Activated CD4-positive, CD25-positive, alpha-beta regulatory T cell treated with anti-CD3 and anti-CD28 coated beads, Interleukin-2, amount 50 U/mL, for 16 hours (primary cell): ENCODE results near the gene SEC14L3.

Experiments used
- DNase-seq: peaks from one replicate; pipeline ENCODE4 v3.0.0-alpha.2; 2020; ENCODE audit warnings: low read depth, low spot score

The SEC14L3 gene

DNA sequence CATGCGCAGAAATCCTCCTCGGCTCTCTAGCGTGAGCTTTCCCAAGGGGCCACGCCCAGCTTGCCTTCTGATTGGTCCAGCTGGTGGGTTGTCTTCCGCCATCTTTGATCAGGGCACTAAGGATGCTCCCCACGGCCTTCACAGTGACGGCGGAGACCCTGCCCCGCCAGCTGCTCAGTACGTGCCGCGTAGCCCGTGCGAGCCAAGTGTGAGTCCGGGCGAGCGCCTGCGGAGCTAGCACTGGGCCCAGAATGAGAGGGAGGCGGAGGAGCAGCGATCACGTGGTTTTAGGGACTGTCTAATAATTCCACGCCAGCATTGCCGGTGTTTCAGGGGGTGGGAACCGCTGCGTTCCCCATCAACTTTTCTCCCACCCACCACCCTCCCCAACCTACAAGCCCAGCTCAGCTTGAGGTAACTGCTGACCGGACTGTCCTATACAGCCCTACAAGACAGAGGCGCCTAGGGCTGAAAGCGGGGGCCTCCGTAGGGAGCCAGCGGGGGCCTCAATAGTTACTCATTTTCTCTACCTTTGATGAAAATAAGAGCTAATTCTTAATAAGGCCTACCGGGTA is 47.8 kb downstream of the SEC14L3 start:
- DNase-seq = peak; percentile 95

DNA sequence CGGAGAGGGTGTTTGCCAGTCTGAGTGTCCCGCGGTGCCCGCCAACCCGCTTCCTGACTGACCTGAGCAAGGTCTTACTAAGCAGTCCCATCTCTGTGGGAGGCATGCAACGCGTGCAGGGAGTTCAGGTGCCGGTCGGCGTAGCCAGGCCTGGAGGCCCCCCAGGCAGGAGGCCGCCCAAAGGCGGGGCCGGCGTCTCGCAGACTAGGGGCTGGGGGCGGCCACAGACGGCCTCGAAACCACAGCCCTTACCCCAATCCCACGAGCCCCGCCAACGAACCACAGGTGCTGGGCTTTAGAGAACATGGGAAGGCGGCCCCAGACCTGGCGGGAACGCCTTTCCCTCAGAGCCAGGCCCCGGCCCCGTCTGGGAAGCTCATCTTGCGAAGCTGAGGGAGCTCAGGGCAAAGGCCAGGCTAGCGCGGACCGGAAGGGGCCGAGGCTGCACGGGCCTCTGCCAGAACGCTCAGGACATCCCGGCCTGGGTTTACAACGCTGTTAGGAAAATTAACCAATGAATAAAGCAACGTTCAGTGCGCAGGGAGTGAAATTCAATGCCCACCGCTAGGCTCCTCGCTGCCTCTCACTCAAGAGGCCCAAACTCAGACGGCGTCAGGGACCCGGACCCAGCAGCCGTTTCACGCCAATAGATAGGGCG is 48.4 kb downstream of the SEC14L3 start:
- no peak for DNase-seq

DNA sequence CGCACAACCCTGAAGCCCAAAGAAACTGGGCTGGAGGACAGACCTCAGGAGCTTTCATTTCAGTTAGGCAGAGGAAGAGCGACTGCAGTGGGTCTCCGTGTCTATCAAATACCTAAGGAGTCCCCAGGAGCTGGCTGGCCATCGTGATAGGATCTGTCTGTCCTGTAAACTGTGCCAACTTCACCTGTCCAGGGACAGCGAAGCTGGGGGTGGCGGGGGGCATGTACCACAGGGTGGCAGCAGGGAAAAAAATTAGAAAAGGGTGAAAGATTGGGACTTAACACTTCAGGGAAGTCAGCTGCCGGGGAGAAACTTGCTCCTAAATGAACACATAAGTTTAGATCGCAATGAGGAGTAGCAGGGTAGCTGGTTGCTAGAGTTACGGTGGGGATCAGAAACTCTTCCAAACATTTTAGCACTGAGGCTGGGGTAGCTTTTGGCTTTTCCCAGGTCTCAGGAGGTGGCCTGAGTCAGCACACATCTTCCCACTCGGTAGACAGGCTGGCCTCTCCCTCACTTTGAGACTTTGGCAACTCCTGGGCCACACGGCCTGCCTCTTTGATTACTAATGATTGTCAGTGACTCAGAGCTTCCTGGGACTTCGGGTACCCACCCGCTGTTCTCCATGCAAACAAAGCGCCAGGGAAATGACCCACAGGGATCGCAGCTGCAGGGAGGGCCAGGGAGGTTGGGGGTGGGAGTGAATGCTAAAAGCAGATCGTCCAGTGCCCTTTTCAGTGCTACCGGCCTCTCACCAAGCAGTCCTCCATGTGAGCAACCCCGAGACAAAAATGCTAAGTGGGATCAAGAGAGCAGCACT is 49.1 kb downstream of the SEC14L3 start:
- no peak for DNase-seq

DNA sequence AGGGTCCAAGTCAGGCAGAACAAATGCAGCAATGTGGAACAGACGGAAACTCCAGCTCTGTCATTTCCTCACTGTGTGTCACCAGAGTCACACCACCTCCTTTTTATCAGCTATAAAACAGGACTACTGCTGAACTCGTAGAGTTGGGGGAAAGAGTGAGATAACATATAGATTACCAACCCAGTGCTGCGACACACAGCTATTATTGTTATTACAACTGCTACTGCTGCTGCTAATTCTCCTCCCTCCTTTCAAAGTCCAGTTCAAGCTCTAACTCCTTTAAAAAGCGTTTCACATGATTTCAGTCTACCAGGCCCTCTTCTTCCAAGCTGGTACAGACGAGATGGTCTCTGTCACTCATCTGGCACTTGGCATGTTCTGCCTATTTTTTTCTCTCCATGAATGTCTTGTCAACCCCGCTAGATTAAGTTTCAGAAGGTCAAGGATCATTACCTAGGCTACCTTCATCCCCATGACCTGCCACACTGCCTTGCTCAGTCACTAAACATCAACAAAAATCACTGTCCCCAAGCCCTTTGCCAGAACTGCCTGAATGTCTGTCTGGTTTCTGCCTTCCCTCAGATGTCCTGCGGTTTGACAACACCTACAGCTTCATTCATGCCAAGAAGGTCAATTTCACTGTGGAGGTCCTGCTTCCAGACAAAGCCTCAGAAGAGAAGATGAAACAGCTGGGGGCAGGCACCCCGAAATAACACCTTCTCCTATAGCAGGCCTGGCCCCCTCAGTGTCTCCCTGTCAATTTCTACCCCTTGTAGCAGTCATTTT is 49.9 kb downstream of the SEC14L3 start:
- no peak for DNase-seq

DNA sequence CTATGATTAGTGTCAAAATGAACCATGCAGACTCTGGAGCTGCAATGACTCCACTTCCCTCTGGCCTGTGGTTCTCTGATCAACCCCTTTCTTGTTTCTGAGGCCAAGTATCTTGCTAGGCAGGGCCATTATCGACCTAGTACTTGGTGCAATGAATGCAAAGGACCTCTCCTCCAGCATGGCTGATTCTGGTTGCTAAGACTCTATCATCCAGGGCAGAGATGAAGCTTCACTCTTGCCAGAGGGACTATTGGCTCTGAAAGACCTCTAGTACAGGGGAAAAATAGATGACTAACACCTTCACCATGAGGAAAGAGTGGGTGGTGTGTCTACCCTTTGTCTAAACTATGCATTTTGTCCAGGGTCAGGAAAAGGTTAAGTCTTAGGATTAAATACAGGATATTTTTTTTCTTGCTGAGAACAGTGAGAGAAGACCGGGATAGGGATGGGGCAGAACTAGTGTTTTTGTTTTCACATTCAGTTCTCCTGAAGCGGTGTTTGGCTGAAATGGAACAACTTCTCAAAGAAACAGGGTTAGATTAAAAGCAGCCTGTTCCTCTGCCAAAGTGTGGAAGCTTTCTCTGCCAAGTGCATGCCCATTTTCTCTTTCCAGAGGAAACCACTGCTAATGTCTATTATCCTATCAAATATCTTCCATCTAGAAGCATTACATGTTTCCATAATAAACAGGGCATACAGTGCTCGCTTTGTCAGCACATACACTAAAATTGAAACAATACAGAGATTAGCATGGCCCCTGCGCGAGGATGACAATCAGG is 51.3 kb downstream of the SEC14L3 start:
- no peak for DNase-seq

DNA sequence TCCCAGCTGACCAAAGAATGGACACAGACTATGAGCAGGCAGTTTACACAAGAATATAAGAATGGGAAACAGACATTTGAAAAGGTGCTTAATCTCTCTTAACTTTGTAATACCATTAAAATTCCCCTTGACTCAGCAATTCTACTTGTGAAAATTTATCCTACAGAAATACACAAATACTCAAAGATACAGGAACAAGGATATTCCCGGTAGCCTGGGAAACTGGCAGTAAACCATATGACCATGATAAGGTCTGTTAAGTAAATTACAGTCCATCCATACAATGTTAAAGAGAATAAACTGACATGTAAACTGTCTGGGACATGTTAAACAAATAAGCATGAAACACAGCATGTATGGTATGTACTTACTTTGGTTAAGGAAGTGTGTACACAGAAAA is 55.0 kb downstream of the SEC14L3 start:
- no peak for DNase-seq

DNA sequence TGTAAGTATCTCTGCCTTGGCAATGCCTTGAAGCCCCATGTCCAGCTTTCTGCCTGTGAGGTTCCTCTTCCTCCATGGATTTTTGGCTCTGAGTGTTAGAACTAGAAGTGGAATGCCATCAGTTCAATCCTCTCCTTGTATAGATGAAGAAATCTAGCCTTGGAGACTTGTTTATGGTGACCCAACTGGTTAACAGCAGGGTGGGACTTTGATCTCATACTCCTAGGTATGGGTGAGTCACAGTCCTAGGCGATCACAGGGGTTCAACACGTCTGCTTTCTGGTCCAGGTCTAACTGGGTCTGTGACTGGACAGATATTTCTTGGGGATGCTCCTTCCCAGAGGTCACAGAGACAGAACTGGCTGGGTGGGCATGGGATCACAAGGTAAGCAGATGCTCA is 55.4 kb downstream of the SEC14L3 start:
- DNase-seq = no peak

DNA sequence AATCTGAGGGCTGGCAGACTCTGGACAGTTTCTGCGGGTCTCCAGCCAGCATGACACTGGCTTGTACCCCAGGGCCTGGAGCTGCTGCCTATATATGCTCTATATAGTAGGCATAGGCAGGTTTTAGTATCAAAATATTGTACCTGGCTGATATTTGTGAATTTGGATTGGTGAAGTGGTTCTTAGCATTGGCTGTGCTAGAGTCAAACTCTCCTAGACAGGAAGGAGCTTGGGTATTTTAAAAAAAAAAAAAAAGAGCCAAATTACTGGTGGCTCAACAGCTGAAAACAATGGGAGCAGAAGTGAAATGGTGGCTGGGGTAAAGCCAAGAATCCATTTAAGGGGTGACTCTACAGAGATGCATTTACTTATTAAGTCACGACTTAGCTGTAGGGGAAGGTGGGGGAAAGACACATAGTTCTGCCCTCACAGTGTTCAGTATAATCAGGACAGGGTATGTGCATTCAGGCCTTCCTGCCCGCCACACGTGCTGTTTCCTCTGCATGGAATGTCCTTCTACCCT is 57.2 kb downstream of the SEC14L3 start:
- DNase-seq = no peak

DNA sequence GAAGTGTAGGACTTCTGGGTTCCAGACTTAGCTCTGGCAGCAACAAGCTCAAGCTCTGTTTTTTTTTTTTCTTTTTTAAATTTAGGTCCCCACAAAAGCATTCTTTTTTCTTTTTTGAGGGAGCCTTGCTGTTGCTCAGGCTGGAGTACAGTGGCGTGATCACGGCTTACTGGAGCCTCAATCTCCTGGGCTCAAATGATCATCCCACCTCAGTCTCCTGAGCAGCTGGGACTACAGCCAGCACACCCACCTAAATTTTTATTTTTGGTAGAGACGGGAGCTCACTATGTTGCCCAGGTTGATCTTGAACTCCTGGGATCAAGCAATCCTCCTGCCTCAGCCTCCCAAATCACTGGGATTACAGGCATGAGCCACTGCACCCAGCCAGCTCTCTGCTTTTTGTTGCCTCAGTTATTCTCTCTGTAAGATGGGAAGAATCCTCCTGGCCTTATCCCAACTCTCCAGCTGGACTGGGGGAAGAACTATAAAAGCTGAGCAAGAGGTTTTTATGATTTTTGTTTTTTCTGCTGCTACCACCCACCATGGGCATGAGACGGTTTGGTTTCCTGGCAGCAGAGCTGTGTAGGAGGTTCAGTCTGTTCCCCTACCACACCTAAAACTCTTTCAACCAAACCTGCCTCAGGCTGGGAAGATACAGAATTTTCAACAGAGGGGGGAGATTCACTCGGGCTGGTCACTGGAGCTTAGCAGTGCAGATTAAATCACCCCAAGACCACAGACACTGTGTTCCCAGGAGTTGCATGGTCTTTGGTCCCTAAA is 57.9 kb downstream of the SEC14L3 start:
- DNase-seq = no peak

DNA sequence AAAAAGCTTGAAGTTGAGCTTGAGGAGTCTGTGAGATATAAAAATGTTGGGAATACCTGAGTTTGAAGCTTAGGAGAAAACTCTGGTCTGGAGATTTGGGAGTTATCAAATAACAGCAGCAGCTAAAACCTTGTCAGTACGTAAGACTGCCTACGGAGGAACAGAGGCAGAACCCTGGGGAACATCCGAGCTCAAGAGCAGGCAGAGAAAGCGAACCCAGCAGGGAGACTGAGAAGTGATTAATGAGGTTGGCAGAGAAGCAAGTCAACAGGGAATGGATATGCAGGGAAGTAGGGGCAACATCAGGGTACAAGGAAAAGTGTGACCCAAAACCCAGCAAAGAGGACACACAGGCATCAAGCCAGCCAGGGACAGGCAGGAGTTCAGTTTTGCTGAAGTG is 58.8 kb downstream of the SEC14L3 start:
- no peak for DNase-seq

DNA sequence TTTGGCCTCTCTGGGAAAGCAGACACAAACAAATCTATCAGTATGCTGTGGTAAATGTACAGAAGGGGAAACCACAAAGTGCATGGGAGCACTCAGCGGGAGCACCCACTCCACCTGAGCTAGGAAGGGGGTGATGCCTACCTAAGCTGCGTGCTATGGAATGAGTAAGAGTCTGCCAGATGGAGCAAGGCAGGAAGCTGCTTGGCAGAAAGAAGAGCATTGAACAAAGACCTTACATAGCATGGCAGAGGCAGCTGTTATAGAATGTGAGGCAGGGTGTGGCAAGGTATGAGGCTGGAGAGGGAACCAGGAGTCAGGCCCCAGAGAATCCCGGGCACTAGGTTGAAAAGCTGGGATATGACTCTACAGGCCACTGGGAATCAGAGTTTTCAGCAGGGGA is 60.0 kb downstream of the SEC14L3 start:
- no peak for DNase-seq
